Upper lobe of left lung (tissue), 6 donors: Measurements from ENCODE around the gene GNAT3. TPM values are rescaled to one million over a fixed set of nuclear protein-coding genes. Genes with fewer than 3 reads are reported as not detected.

Experiments used
- ATAC-seq, 2 donors: fragments of 200-7000 bp; cut with Tn5 transposase; one replicate each; pipeline ENCODE4 v1.9.1; 2022; ENCODE audit warnings: mild to moderate bottlenecking in 2 of 2, moderate library complexity in 2 of 2; ENCODE audit not compliant: low FRiP score in 2 of 2
- DNase-seq, 2 donors: peaks; one replicate each; pipeline ENCODE4 v3.0.0-alpha.2; 2019 to 2020
- H3K27ac ChIP-seq, 4 donors: fragments of 200-600 bp; sonication (generic); one replicate each; pipeline ENCODE4 v1.5.1; 2016 to 2019
- H3K27me3 ChIP-seq, 4 donors: fragments of 200-600 bp; sonication (generic); one replicate each; pipeline ENCODE4 v1.5.1; 2017 to 2019
- H3K36me3 ChIP-seq, 4 donors: fragments of 200-600 bp; sonication (generic); one replicate each; pipeline ENCODE4 v1.5.1; 2016 to 2019
- H3K4me1 ChIP-seq, 4 donors: fragments of 200-600 bp; sonication (generic); one replicate each; pipeline ENCODE4 v1.5.1; 2018 to 2019
- H3K4me3 ChIP-seq, 4 donors: fragments of 200-600 bp; sonication (generic); one replicate each; pipeline ENCODE4 v1.5.1; 2017 to 2019; ENCODE audit warnings: mild to moderate bottlenecking in 2 of 4, moderate library complexity in 1 of 4
- H3K9me3 ChIP-seq, 4 donors: fragments of 200-600 bp; sonication (generic); one replicate each; pipeline ENCODE4 v1.5.1; 2018 to 2019
- CTCF ChIP-seq, 6 experiments: fragments of 450-650 bp in 4 of 6; fragments of 200-600 bp in 2 of 6; sonication (generic) in 2 of 6; IDR thresholded peaks; one replicate each; pipeline ENCODE4 v1.5.1; 2016 to 2019; ENCODE audit warnings: antibody characterized with exemption in 6 of 6
- EP300 ChIP-seq, 4 donors: sonication (generic); formaldehyde crosslinking; IDR thresholded peaks; one replicate each; pipeline ENCODE4 v1.5.1; 2017; ENCODE audit warnings: antibody characterized with exemption in 4 of 4, control low read depth in 2 of 4
- POLR2A ChIP-seq, 4 donors: fragments of 450-650 bp; IDR thresholded peaks; one replicate each; pipeline ENCODE4 v1.5.1; 2016 to 2017; ENCODE audit warnings: antibody characterized with exemption in 4 of 4, mild to moderate bottlenecking in 2 of 4
- POLR2AphosphoS5 ChIP-seq, 2 donors: sonication (generic); formaldehyde crosslinking; IDR thresholded peaks; one replicate each; pipeline ENCODE4 v1.5.1; 2017; ENCODE audit warnings: antibody characterized with exemption in 2 of 2
- WGBS, 2 donors: methylation state at CpG; one replicate each; pipeline ENCODE4 v1.1.5; 2017 to 2018; 5-methylcytosine and 5-hydroxymethylcytosine counted together
- total RNA-seq, 6 donors: library from RNA; depleted of rRNA in 4 of 6; stranded (reverse); fragments of >200 nt in 4 of 6; gene quantifications; one replicate each; pipeline versions ENCODE4 v1.1.0 to v1.2.1, GENCODE V29; 2016 to 2021
- donor health status: DM: no; HTN: no; CAD: no; lungs with moderate emphysema.
- donor health status: DM: no; HTN: yes; CAD: no; lungs with severe emphysema.

Gene GNAT3
- total RNA-seq, 6 donors from 2014 or later: not detected

- no peak for ATAC-seq
Measured at GRCh38 chr7:80533287-80533686, 21.4 kb upstream of the GNAT3 start.

GRCh38 chr7:80532153-80532552 is 20.3 kb upstream of the GNAT3 start:
- DNase-seq: no peak
- Histone ChIP-seq H3K27ac (no peak overlapping the region), H3K9me3 (no peaks in the 10 kb centered on the region), H3K4me3 (no peak overlapping the region), H3K4me1 (no peaks in the 10 kb centered on the region), H3K36me3 (no peaks in the 10 kb centered on the region), H3K27me3 (no peaks in the 10 kb centered on the region)
- 82 to 95% methylated on average over 3 of the region's 3 CpGs for WGBS, 2 donors
- ATAC-seq: no peak
- TF ChIP-seq POLR2AphosphoS5 (IDR thresholded peaks at IDR 0.05) (no peak), EP300 (IDR thresholded peaks at IDR 0.05) (no peak), POLR2A (IDR thresholded peaks at IDR 0.05) (no peak)

More at GRCh38 chr7:80533287-80533686, 21.4 kb upstream of the GNAT3 start:
- no peaks in the 10 kb centered on the region for H3K27me3 ChIP-seq
- no peaks in the 10 kb centered on the region for H3K36me3 ChIP-seq
- 52 to 77% methylated on average over 1 of the region's 1 CpG for WGBS, 2 donors
- H3K4me1 ChIP-seq: no peaks in the 10 kb centered on the region
- no peak overlapping the region for H3K27ac ChIP-seq
- DNase-seq: no peak
- no peak for TF ChIP-seq POLR2AphosphoS5 (IDR thresholded peaks at IDR 0.05)
- TF ChIP-seq CTCF (IDR thresholded peaks at IDR 0.05): no peak
- no peak for TF ChIP-seq EP300 (IDR thresholded peaks at IDR 0.05)
- no peak for TF ChIP-seq POLR2A (IDR thresholded peaks at IDR 0.05)
- H3K4me3 ChIP-seq: no peak overlapping the region
- no peaks in the 10 kb centered on the region for H3K9me3 ChIP-seq

GRCh38 chr7:80530136-80530535 is 18.3 kb upstream of the GNAT3 start:
- no peak for DNase-seq
- no peak overlapping the region for H3K4me3 ChIP-seq
- no peaks in the 10 kb centered on the region for H3K36me3 ChIP-seq
- H3K9me3 ChIP-seq: no peaks in the 10 kb centered on the region
- 86 to 100% methylated on average over 1 of the region's 1 CpG for WGBS, 2 donors
- no peaks in the 10 kb centered on the region for H3K4me1 ChIP-seq
- H3K27me3 ChIP-seq: no peaks in the 10 kb centered on the region
- H3K27ac ChIP-seq: no peak overlapping the region
- no peak for TF ChIP-seq CTCF (IDR thresholded peaks at IDR 0.05)
- no peak for TF ChIP-seq POLR2AphosphoS5 (IDR thresholded peaks at IDR 0.05)
- no peak for TF ChIP-seq POLR2A (IDR thresholded peaks at IDR 0.05)
- no peak for TF ChIP-seq EP300 (IDR thresholded peaks at IDR 0.05)
- ATAC-seq: no peak

- Histone ChIP-seq H3K4me3 (no peak overlapping the region), H3K4me1 (no peaks in the 10 kb centered on the region), H3K36me3 (no peaks in the 10 kb centered on the region), H3K27ac (no peak overlapping the region), H3K27me3 (no peaks in the 10 kb centered on the region), H3K9me3 (no peaks in the 10 kb centered on the region)
- WGBS, 2 donors: 77 to 81% methylated on average over 4 of the region's 4 CpGs
- ATAC-seq (no peak), DNase-seq (no peak)
- TF ChIP-seq POLR2A (IDR thresholded peaks at IDR 0.05) (no peak), POLR2AphosphoS5 (IDR thresholded peaks at IDR 0.05) (no peak), EP300 (IDR thresholded peaks at IDR 0.05) (no peak), CTCF (IDR thresholded peaks at IDR 0.05) (no peak)
Measured at GRCh38 chr7:80529362-80529761, 17.5 kb upstream of the GNAT3 start.

GRCh38 chr7:80528689-80529088 is 16.8 kb upstream of the GNAT3 start:
- ATAC-seq: peak; percentile 23 to 53
- Histone ChIP-seq H3K36me3 (no peaks in the 10 kb centered on the region), H3K9me3 (no peaks in the 10 kb centered on the region), H3K27ac (no peak overlapping the region), H3K4me1 (no peaks in the 10 kb centered on the region), H3K27me3 (no peaks in the 10 kb centered on the region), H3K4me3 (no peak overlapping the region)
- no peak for TF ChIP-seq EP300 (IDR thresholded peaks at IDR 0.05)
- TF ChIP-seq CTCF (IDR thresholded peaks at IDR 0.05): no peak
- TF ChIP-seq POLR2AphosphoS5 (IDR thresholded peaks at IDR 0.05): no peak
- no peak for TF ChIP-seq POLR2A (IDR thresholded peaks at IDR 0.05)
- DNase-seq: no peak
- WGBS, 2 donors: 83 to 96% methylated on average over 1 to 2 of the region's 2 CpGs
